CD4-positive, alpha-beta memory T cell (primary cell): ENCODE measurements around the gene LHX5. TPM values are rescaled to one million over a fixed set of nuclear protein-coding genes. Genes with fewer than 3 reads are reported as not detected.

Source experiments
- CTCF ChIA-PET: fragments of 350-600 bp; sonication (Branson Sonifier 250); formaldehyde crosslinking; loops from one replicate; lab custom pipeline; 2021; ENCODE audit warnings: inconsistent platforms; ENCODE audit not compliant: partially characterized antibody; lab: Charles Lee
- POLR2A ChIA-PET: fragments of 350-600 bp; sonication (Branson Sonifier 250); formaldehyde crosslinking; loops from one replicate; lab custom pipeline; 2021; ENCODE audit not compliant: partially characterized antibody; lab: Charles Lee
- DNase-seq, 5 donors: peaks; one replicate each; pipeline versions ENCODE4 v3.0.0 to v3.0.0-alpha.2; 2020 to 2022; ENCODE audit warnings: mixed read lengths in 1 of 5
- H3K27ac ChIP-seq: one replicate; pipeline ENCODE4 v1.7.0; 2013; ENCODE audit warnings: low read depth, low read length
- H3K27me3 ChIP-seq: 2 replicates; pipeline ENCODE4 v1.7.0; 2013; ENCODE audit warnings: mild to moderate bottlenecking, low read length, moderate library complexity; ENCODE audit not compliant: insufficient read depth
- H3K36me3 ChIP-seq: 2 replicates; pipeline ENCODE4 v1.7.0; 2013; ENCODE audit warnings: mild to moderate bottlenecking, low read length, moderate library complexity; ENCODE audit not compliant: insufficient read depth
- H3K4me1 ChIP-seq: 2 replicates; pipeline ENCODE4 v1.7.0; 2013; ENCODE audit warnings: mild to moderate bottlenecking, low read length, moderate library complexity; ENCODE audit not compliant: insufficient read depth
- H3K4me3 ChIP-seq, 2 donors: one replicate each; pipeline ENCODE4 v1.7.0; 2013; ENCODE audit warnings: low read length in 2 of 2, mild to moderate bottlenecking in 1 of 2
- H3K9me3 ChIP-seq, 2 donors: one replicate each; pipeline ENCODE4 v1.7.0; 2013; ENCODE audit warnings: low read length in 2 of 2, control low read depth in 1 of 2; ENCODE audit not compliant: control insufficient read depth in 1 of 2
- H3K27ac Mint-ChIP-seq, 7 donors: one replicate each; pipeline ENCODE4 v1.8.0; 2020 to 2021; ENCODE audit warnings: mixed read lengths in 7 of 7, mild to moderate bottlenecking in 6 of 7, inconsistent platforms in 3 of 7, moderate library complexity in 3 of 7
- H3K27me3 Mint-ChIP-seq, 2 donors: one replicate each; pipeline ENCODE4 v1.8.0; 2020 to 2021; ENCODE audit warnings: mixed read lengths in 2 of 2
- H3K36me3 Mint-ChIP-seq, 2 donors: one replicate each; pipeline ENCODE4 v1.8.0; 2020 to 2021; ENCODE audit warnings: mixed read lengths in 2 of 2, inconsistent platforms in 1 of 2, mild to moderate bottlenecking in 1 of 2
- H3K4me1 Mint-ChIP-seq, 4 donors: one replicate each; pipeline ENCODE4 v1.8.0; 2020 to 2021; ENCODE audit warnings: mixed read lengths in 4 of 4, mild to moderate bottlenecking in 1 of 4
- H3K4me3 Mint-ChIP-seq, 8 donors: one replicate each; pipeline ENCODE4 v1.8.0; 2020 to 2021; ENCODE audit warnings: mixed read lengths in 8 of 8, mild to moderate bottlenecking in 7 of 8, moderate library complexity in 6 of 8, inconsistent platforms in 3 of 8
- H3K9me3 Mint-ChIP-seq, 8 donors: one replicate each; pipeline ENCODE4 v1.8.0; 2020 to 2021; ENCODE audit warnings: mixed read lengths in 8 of 8, mild to moderate bottlenecking in 5 of 8, inconsistent platforms in 3 of 8, moderate library complexity in 1 of 8
- intact Hi-C: fragments of 100-400 bp; cut with micrococcal nuclease; formaldehyde crosslinking; loops from one replicate; pipeline ENCODE4 v1.15.1; 2023
- polyA plus RNA-seq, 2 donors: library from polyadenylated mRNA; unstranded; fragments of 300-500 nt; fragmentation: Illumina TruSeq; gene quantifications; one replicate each; pipeline ENCODE4 v1.2.3, GENCODE V29; 2021
- total RNA-seq, 2 experiments: library from RNA; stranded (reverse); gene quantifications; one replicate each; pipeline ENCODE4 v1.2.3, GENCODE V29; 2021

Gene LHX5
- total and polyA plus RNA-seq, 4 experiments from 2014 or later: not detected

DNA sequence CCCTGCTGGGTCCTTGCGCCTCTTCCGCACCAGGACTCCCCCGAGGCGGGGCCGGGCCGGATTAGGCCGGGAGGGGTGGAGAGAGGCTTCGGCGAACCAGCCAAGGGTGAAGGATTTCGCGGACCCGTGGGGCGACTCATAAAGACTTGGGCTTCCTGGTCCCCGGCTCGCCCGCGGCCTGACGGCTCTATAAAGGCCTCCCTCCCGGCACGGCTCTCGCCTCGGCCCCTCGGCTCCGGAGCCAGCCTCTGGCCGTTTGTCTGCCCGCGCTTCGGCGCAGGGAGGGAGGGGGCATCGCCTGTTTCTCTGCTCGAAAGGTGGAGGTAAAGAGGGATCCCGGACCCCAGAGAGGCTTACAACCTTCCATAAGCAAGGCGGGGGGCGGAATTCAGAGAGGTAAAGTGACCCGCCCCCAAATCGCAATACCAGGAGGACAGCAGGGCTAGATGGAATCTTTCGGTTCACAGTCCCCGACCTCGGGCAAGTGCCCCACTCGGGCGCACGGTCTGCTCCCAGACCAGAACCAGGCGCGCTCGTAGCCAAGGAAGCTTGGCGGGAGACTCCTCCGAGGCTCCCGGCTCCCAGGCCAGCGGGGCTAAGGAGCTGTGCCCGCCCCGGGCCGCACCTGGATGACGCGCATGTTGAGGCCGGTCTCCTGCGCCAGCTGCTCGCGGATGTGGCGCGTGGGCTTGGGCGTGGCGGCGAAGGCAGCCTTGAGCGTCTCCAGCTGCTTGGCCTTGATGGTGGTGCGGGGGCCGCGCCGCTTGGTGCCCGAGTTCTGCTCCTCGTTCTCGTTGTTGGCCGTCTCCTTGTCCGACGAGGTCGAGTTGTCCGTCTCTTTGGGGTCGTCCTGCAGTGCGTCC is 3.9 kb downstream of the LHX5 start:
- Histone ChIP-seq H3K27me3 (peaks cover 37% of the 10 kb centered on the region), H3K4me1 (peaks cover 36% of the 10 kb centered on the region), H3K9me3 (no peaks in the 10 kb centered on the region), H3K27ac (no peak overlapping the region), H3K36me3 (no peaks in the 10 kb centered on the region), H3K4me3 (no peak overlapping the region)
- H3K4me1 Mint-ChIP-seq: peaks cover 15 to 34% (median 22%) of the 10 kb centered on the region in 4 donors
- no peak overlapping the region for H3K27ac Mint-ChIP-seq
- no peaks in the 10 kb centered on the region for H3K36me3 Mint-ChIP-seq
- H3K4me3 Mint-ChIP-seq: peak overlapping the region in 3 of 8 donors; percentile 36 to 68 (median 62)
- peaks cover 44 to 51% of the 10 kb centered on the region in 2 donors for H3K27me3 Mint-ChIP-seq
- no peak for DNase-seq
- intact Hi-C loops: no loop called here
- CTCF ChIA-PET: no interaction called here
- peaks cover 0 to 4% (median 0%) of the 10 kb centered on the region in 8 donors for H3K9me3 Mint-ChIP-seq
- POLR2A ChIA-PET: no interaction called here

DNA sequence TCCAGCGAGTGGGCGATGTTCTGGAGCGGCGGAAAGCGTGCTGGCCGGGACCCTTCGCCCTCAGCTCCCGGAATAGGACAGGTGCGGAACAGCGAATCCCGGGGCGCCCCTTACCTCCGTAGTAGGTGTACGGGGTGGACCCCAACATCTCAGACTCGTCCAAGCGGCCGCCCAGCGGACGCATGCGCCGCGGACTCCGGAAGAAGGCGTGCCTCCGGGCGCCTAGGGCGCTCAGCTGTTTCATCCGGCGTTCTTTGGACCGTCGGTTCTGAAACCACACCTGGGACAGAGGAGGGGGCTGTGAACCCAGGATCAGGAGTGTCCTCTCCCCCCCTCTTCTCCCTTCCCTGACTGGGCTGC is 4.5 kb downstream of the LHX5 start:
- Histone ChIP-seq H3K9me3 (no peaks in the 10 kb centered on the region), H3K27me3 (peaks cover 40% of the 10 kb centered on the region), H3K4me3 (no peak overlapping the region), H3K36me3 (no peaks in the 10 kb centered on the region), H3K4me1 (peaks cover 36% of the 10 kb centered on the region), H3K27ac (no peak overlapping the region)
- H3K36me3 Mint-ChIP-seq: peaks cover 0 to 2% of the 10 kb centered on the region in 2 donors
- peak overlapping the region in 6 of 8 donors; percentile 15 to 61 (median 51) for H3K4me3 Mint-ChIP-seq
- CTCF ChIA-PET: no interaction called here
- H3K27me3 Mint-ChIP-seq: peaks cover 45 to 50% of the 10 kb centered on the region in 2 donors
- peaks cover 0 to 5% (median 0%) of the 10 kb centered on the region in 8 donors for H3K9me3 Mint-ChIP-seq
- no peak for DNase-seq
- intact Hi-C loops: no loop called here
- H3K27ac Mint-ChIP-seq: no peak overlapping the region
- peaks cover 15 to 39% (median 25%) of the 10 kb centered on the region in 4 donors for H3K4me1 Mint-ChIP-seq
- POLR2A ChIA-PET: no interaction called here

DNA sequence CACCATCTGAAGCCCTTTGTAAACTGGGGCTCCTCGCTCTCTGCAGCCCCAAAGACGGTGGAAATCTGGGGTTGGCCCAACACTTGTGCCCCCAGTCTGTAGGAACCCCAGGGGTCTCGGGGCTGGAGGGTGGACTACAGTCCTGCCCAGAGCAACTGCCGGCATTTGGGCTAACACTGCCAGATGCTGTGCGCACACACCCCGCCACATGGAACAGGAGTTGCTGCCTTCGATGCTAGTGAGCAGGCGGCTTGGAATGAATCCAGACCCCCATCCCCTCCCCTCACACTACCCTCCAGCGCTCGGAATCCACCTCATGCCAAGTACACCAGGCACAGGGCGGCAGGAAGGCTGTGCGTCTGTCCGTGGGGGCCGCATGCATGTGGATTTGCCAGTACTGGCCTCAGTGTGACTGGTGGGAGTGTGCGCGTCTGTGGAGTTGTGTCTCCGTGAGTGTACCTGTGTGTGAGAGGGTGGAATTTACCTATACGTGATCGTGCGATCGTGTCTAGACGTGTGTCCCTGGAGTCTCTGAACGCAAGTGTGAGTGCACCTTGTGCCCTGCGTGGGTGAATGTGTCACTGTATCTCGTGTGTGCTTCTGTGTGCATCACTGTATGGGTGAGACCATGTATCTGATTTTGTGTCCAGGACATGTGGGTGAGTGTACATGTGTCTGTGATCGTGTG is 5.1 kb downstream of the LHX5 start:
- peaks cover 17 to 39% (median 28%) of the 10 kb centered on the region in 4 donors for H3K4me1 Mint-ChIP-seq
- H3K4me3 ChIP-seq: no peak overlapping the region
- intact Hi-C loops: no loop called here
- H3K4me3 Mint-ChIP-seq: peak overlapping the region in 6 of 8 donors; percentile 15 to 61 (median 51)
- H3K27ac ChIP-seq: no peak overlapping the region
- peaks cover 0 to 2% of the 10 kb centered on the region in 2 donors for H3K36me3 Mint-ChIP-seq
- H3K36me3 ChIP-seq: no peaks in the 10 kb centered on the region
- ChIA-PET POLR2A (no interaction called here), CTCF (no interaction called here)
- H3K9me3 ChIP-seq: no peaks in the 10 kb centered on the region
- H3K4me1 ChIP-seq: peaks cover 36% of the 10 kb centered on the region
- H3K9me3 Mint-ChIP-seq: peaks cover 0 to 5% (median 0%) of the 10 kb centered on the region in 8 donors
- no peak for DNase-seq
- H3K27me3 Mint-ChIP-seq: peaks cover 44 to 47% of the 10 kb centered on the region in 2 donors
- peak overlapping the region in 1 of 7 donors; percentile 1 for H3K27ac Mint-ChIP-seq
- peaks cover 40% of the 10 kb centered on the region for H3K27me3 ChIP-seq

DNA sequence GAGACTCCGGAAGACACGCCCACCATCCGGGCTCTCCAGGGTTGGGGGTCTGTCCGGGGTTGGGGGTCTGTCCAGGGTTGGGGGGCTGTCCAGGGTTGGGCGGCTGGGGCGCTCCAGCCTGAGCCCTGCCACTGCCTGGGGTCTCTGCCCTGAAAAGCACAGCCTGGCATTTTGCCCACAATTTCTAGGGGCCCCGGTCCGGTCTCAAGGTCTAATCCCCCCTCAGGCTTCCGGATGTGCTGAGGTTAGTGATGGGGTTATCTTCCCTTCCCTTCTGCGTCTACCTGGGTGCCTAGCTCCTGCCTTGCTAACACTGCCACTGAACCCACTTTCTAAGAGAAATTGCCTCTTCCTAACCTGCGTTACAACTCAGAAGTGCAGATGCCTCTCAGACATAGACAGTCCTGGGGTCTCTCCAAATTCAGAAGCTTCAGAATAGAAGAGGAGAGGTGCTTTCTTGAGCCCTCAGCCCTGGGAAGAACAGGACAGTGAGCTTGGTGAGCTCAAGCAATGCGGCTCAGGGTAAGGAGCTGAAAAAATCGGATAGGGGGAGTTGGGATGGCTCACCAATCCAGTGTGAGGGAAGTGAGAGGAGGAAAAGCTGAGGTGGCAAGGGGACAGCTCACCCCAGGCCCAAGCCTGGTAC is 5.7 kb downstream of the LHX5 start:
- peaks cover 0 to 2% of the 10 kb centered on the region in 2 donors for H3K36me3 Mint-ChIP-seq
- peaks cover 44 to 49% of the 10 kb centered on the region in 2 donors for H3K27me3 Mint-ChIP-seq
- Histone ChIP-seq H3K27me3 (peaks cover 38% of the 10 kb centered on the region), H3K4me3 (no peak overlapping the region), H3K27ac (no peak overlapping the region), H3K36me3 (no peaks in the 10 kb centered on the region), H3K9me3 (no peaks in the 10 kb centered on the region), H3K4me1 (peaks cover 36% of the 10 kb centered on the region)
- H3K4me1 Mint-ChIP-seq: peaks cover 17 to 38% (median 30%) of the 10 kb centered on the region in 4 donors
- H3K9me3 Mint-ChIP-seq: peaks cover 0 to 5% (median 0%) of the 10 kb centered on the region in 8 donors
- DNase-seq: no peak
- CTCF ChIA-PET: no interaction called here
- intact Hi-C loops: no loop called here
- H3K27ac Mint-ChIP-seq: no peak overlapping the region
- POLR2A ChIA-PET: no interaction called here
- H3K4me3 Mint-ChIP-seq: peak overlapping the region; percentile 42 to 76 (median 54)

DNA sequence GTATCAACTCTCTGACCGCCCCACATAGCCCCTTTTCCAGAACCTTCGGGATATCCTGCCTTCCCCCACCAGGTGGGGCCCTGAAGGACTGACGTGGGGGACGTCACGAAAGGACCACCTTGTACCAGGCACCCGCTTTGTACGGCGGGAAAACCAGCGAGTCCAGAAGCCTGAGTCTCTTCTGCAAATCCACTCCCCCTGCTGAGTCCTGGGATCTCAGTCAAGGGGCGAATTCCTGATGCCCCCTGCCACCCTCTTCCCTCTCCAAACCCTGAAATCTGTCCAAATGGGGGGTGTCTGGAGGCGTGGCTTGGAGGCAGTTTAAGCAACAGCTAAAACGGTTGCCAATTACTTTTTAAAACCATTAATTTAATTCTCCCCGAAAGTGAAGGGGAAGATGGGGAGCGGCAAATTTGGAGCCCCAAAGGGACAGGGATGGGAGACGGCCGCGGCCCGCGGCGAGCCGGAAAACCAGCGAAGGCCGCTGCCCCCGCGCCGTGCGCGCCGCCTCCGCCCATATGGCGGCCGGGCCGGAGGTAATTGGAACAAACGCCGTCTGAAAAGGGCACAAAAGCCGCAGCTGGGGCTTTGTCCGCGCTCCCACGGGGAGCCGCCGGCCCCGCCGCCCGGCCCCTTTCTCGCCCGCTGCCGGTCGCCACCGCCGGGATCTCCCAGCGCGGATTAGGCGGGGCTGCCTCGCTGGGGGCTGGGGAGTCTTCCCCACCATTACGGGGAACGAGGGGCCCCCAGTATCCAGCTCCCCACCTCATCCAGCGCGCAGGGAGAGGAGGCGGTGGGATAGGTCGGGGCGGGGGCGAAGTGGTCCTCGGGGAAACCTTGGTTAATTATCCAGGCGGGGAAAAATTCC is 6.6 kb downstream of the LHX5 start:
- Histone ChIP-seq H3K9me3 (no peaks in the 10 kb centered on the region), H3K4me1 (peaks cover 36% of the 10 kb centered on the region), H3K4me3 (no peak overlapping the region), H3K36me3 (no peaks in the 10 kb centered on the region), H3K27ac (no peak overlapping the region), H3K27me3 (peaks cover 29% of the 10 kb centered on the region)
- H3K9me3 Mint-ChIP-seq: peaks cover 0 to 5% (median 0%) of the 10 kb centered on the region in 8 donors
- intact Hi-C loops: loop anchor here (5.0 kb wide), 1 partner anchor 1042 kb away; no protein-coding TSS in a partner anchor
- peaks cover 0 to 2% of the 10 kb centered on the region in 2 donors for H3K36me3 Mint-ChIP-seq
- ChIA-PET CTCF (no interaction called here), POLR2A (no interaction called here)
- no peak for DNase-seq
- H3K4me1 Mint-ChIP-seq: peaks cover 17 to 38% (median 28%) of the 10 kb centered on the region in 4 donors
- H3K27me3 Mint-ChIP-seq: peaks cover 44 to 49% of the 10 kb centered on the region in 2 donors
- no peak overlapping the region for H3K27ac Mint-ChIP-seq
- H3K4me3 Mint-ChIP-seq: peak overlapping the region in 7 of 8 donors; percentile 31 to 83 (median 52)

DNA sequence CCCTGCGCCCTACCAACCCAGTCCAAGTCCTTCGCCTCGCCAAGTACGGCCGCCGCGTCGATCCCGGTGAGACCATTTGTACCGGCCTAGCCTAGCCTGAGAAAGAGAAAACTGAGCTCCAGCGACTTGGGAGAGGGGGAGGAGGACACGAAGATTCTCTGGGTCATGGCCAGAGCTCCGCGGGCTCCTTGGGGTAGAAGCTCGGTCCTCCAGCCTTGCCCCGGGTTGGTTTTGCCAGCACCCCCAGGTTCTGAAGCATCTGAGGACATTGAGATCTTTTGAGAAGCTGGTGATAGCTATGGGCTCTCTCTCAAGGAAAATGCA is 7.3 kb downstream of the LHX5 start:
- peaks cover 42 to 48% of the 10 kb centered on the region in 2 donors for H3K27me3 Mint-ChIP-seq
- peak overlapping the region in 5 of 8 donors; percentile 33 to 83 (median 76) for H3K4me3 Mint-ChIP-seq
- intact Hi-C loops: loop anchor here (5.0 kb wide), 1 partner anchor 1043 kb away; no protein-coding TSS in a partner anchor
- no peaks in the 10 kb centered on the region for H3K9me3 ChIP-seq
- no peak for DNase-seq
- H3K27me3 ChIP-seq: peaks cover 24% of the 10 kb centered on the region
- H3K36me3 Mint-ChIP-seq: peaks cover 0 to 2% of the 10 kb centered on the region in 2 donors
- H3K36me3 ChIP-seq: no peaks in the 10 kb centered on the region
- peaks cover 17 to 38% (median 28%) of the 10 kb centered on the region in 4 donors for H3K4me1 Mint-ChIP-seq
- no peak overlapping the region for H3K27ac ChIP-seq
- ChIA-PET POLR2A (no interaction called here), CTCF (no interaction called here)
- H3K4me1 ChIP-seq: peaks cover 36% of the 10 kb centered on the region
- peaks cover 0 to 5% (median 0%) of the 10 kb centered on the region in 8 donors for H3K9me3 Mint-ChIP-seq
- H3K4me3 ChIP-seq: no peak overlapping the region
- H3K27ac Mint-ChIP-seq: peak overlapping the region in 1 of 7 donors; percentile 38
